Gastroesophageal sphincter (tissue), 4 donors: ENCODE results near the gene ERG. TPM values are rescaled to one million over a fixed set of nuclear protein-coding genes. Genes with fewer than 3 reads are reported as not detected.

Source experiments
- ATAC-seq: fragments of 150-250 bp; one replicate; pipeline ENCODE4 v1.9.1; 2016; ENCODE audit warnings: mild to moderate bottlenecking, moderate library complexity
- H3K27ac ChIP-seq, 4 donors: fragments of 200-600 bp; sonication (generic) in 3 of 4; 1 replicate in 3 of 4; 2 replicates in 1 of 4; pipeline ENCODE4 v1.5.1; 2016 to 2019
- H3K27me3 ChIP-seq: fragments of 200-600 bp; sonication (generic); one replicate; pipeline ENCODE4 v1.5.1; 2019
- H3K36me3 ChIP-seq, 2 donors: fragments of 200-600 bp; sonication (generic); one replicate each; pipeline ENCODE4 v1.5.1; 2019; ENCODE audit warnings: control low read depth in 1 of 2
- H3K4me1 ChIP-seq, 3 donors: fragments of 200-600 bp; sonication (generic); 1 replicate in 2 of 3; 2 replicates in 1 of 3; pipeline ENCODE4 v1.5.1; 2016 to 2019; ENCODE audit warnings: control low read depth in 2 of 3
- H3K4me3 ChIP-seq, 2 donors: fragments of 200-600 bp; sonication (generic); one replicate each; pipeline ENCODE4 v1.5.1; 2019; ENCODE audit warnings: mild to moderate bottlenecking in 1 of 2, moderate library complexity in 1 of 2
- H3K9me3 ChIP-seq, 3 donors: fragments of 200-600 bp; sonication (generic); one replicate each; pipeline ENCODE4 v1.5.1; 2017 to 2019; ENCODE audit warnings: control low read depth in 2 of 3
- CTCF ChIP-seq, 4 experiments: fragments of 200-600 bp in 2 of 4; fragments of 450-650 bp in 2 of 4; sonication (generic) in 1 of 4; IDR thresholded peaks; one replicate each; pipeline ENCODE4 v1.5.1; 2017 to 2019; ENCODE audit warnings: antibody characterized with exemption in 4 of 4, mild to moderate bottlenecking in 2 of 4, moderate library complexity in 2 of 4
- EP300 ChIP-seq: sonication (generic); formaldehyde crosslinking; IDR thresholded peaks from one replicate; pipeline ENCODE4 v1.6.1; 2017; ENCODE audit warnings: antibody characterized with exemption, mild to moderate bottlenecking
- POLR2A ChIP-seq, 2 donors: fragments of 450-650 bp; IDR thresholded peaks; one replicate each; pipeline ENCODE4 v1.6.1; 2017; ENCODE audit warnings: antibody characterized with exemption in 2 of 2, mild to moderate bottlenecking in 2 of 2, moderate library complexity in 1 of 2
- POLR2AphosphoS5 ChIP-seq: sonication (generic); formaldehyde crosslinking; IDR thresholded peaks from one replicate; pipeline ENCODE4 v1.6.1; 2017; ENCODE audit warnings: antibody characterized with exemption
- WGBS, 2 donors: methylation state at CpG; one replicate each; pipeline ENCODE4 v1.1.5; 2018; ENCODE audit warnings: low coverage in 1 of 2; 5-methylcytosine and 5-hydroxymethylcytosine counted together
- total RNA-seq, 4 donors: library from RNA; depleted of rRNA; stranded (reverse); fragments of >200 nt; gene quantifications; one replicate each; pipeline ENCODE4 v1.1.0, GENCODE V29; 2016

ERG gene
- total RNA-seq, 4 donors from 2014 or later, result 3.3 to 12.4 (median 10.9) TPM

GRCh38 chr21:38438462-38438893 is 59.8 kb downstream of the ERG start:
- Histone ChIP-seq H3K36me3 (no peaks in the 10 kb centered on the region), H3K27ac (no peak overlapping the region), H3K9me3 (no peaks in the 10 kb centered on the region), H3K4me3 (no peak overlapping the region), H3K27me3 (peaks cover 14% of the 10 kb centered on the region), H3K4me1 (peaks cover 0 to 21% (median 2%) of the 10 kb centered on the region in 3 donors)
- ATAC-seq, result no peak
- TF ChIP-seq POLR2A (IDR thresholded peaks at IDR 0.05), result no peak
- whole genome bisulfite sequencing, 2 donors, result 20% methylated on average over 1 of the region's 11 CpGs; no CpG with 5 or more reads in 1 of the 2 donors

- Histone ChIP-seq H3K27me3 (peaks cover 12% of the 10 kb centered on the region), H3K4me3 (no peak overlapping the region), H3K9me3 (no peaks in the 10 kb centered on the region), H3K27ac (no peak overlapping the region), H3K36me3 (no peaks in the 10 kb centered on the region), H3K4me1 (peaks cover 0 to 21% (median 2%) of the 10 kb centered on the region in 3 donors)
- ATAC-seq, result no peak
- 53 to 72% methylated on average over 4 of the region's 4 CpGs for WGBS, 2 donors
- no peak for TF ChIP-seq POLR2A (IDR thresholded peaks at IDR 0.05)
- TF ChIP-seq POLR2AphosphoS5, result no peak
- TF ChIP-seq EP300, result no peak
- no peak for TF ChIP-seq CTCF (IDR thresholded peaks at IDR 0.05)
Observed at GRCh38 chr21:38436341-38436740, 61.9 kb downstream of the ERG start.

GRCh38 chr21:38434913-38435533 is 63.3 kb downstream of the ERG start:
- no peak for TF ChIP-seq POLR2A (IDR thresholded peaks at IDR 0.05)
- no peak for TF ChIP-seq POLR2AphosphoS5
- no peak for TF ChIP-seq EP300
- TF ChIP-seq CTCF (IDR thresholded peaks at IDR 0.05), result no peak
- no peak for ATAC-seq
- WGBS, 2 donors, result 10 to 24% methylated on average over 6 to 7 of the region's 8 CpGs
- Histone ChIP-seq H3K4me3 (peak overlapping the region in 1 of 2 donors; percentile 26), H3K27me3 (peaks cover 7% of the 10 kb centered on the region), H3K36me3 (no peaks in the 10 kb centered on the region), H3K4me1 (peaks cover 0 to 21% (median 2%) of the 10 kb centered on the region in 3 donors), H3K9me3 (no peaks in the 10 kb centered on the region), H3K27ac (peak overlapping the region in 2 of 4 donors; percentile 5 to 26)

GRCh38 chr21:38433471-38433870 is 64.8 kb downstream of the ERG start:
- Histone ChIP-seq H3K27me3 (peaks cover 7% of the 10 kb centered on the region), H3K9me3 (no peaks in the 10 kb centered on the region), H3K36me3 (no peaks in the 10 kb centered on the region), H3K4me3 (no peak overlapping the region), H3K27ac (no peak overlapping the region), H3K4me1 (peaks cover 0 to 21% (median 2%) of the 10 kb centered on the region in 3 donors)
- WGBS, 2 donors, result 69 to 91% methylated on average over 4 to 8 of the region's 8 CpGs
- ATAC-seq, result no peak
- TF ChIP-seq EP300 (no peak), POLR2AphosphoS5 (no peak), CTCF (IDR thresholded peaks at IDR 0.05) (no peak), POLR2A (IDR thresholded peaks at IDR 0.05) (no peak)

GRCh38 chr21:38430401-38430984 is 67.8 kb downstream of the ERG start:
- no peak for TF ChIP-seq CTCF (IDR thresholded peaks at IDR 0.05)
- TF ChIP-seq EP300, result no peak
- TF ChIP-seq POLR2AphosphoS5, result no peak
- TF ChIP-seq POLR2A (IDR thresholded peaks at IDR 0.05), result no peak
- Histone ChIP-seq H3K27me3 (peaks cover 7% of the 10 kb centered on the region), H3K4me1 (peaks cover 0 to 14% (median 2%) of the 10 kb centered on the region in 3 donors), H3K27ac (no peak overlapping the region), H3K36me3 (no peaks in the 10 kb centered on the region), H3K4me3 (no peak overlapping the region), H3K9me3 (no peaks in the 10 kb centered on the region)
- ATAC-seq, result no peak
